HG02884 (cell line): ENCODE measurements around the gene HNRNPM.

Experiments used
- ATAC-seq: cut with Tn5 transposase; IDR thresholded peaks from one replicate; pipeline ENCODE4 v1.9.1; 2021; ENCODE audit warnings: mild to moderate bottlenecking, moderate library complexity; ENCODE audit not compliant: unreplicated experiment

HNRNPM gene

GRCh38 chr19:8536282-8536681, 91.5 kb downstream of the HNRNPM start:
- no peak for ATAC-seq

DNA sequence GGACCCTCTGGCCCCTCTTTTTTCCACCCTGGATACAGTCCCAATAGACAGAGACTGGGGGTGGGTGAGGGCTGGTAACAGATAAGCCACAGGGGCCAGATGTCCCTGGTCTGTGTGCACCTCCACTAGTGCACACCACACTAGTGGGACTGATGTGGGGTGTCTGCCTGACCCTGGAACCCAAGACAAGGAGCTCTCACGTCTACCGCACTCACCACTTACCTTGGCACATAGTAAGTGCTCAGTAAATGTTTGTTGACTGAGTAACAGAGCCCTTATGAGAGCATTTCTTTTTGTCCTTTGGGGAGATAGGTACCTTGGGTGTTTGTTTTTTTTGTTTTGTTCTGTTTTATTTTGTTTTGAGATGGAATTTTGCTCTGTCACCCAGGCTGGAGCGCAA, 92.3 kb downstream of the HNRNPM start:
- ATAC-seq, result no peak
